ENCODE results near the gene HRC. TPM values are rescaled to one million over a fixed set of nuclear protein-coding genes. Genes with fewer than 3 reads are reported as not detected.

Gene HRC
- total RNA-seq, 4 donors from 2014 or later = 0.83 to 11.1 (median 4.1) TPM

- no peaks in the 10 kb centered on the region for H3K27me3 ChIP-seq
- DNase-seq (ENCODE audit: extremely low spot score) = no peak
- H3K4me1 ChIP-seq = peaks cover 31 to 56% (median 53%) of the 10 kb centered on the region in 4 donors
- H3K27ac ChIP-seq (replicated peaks in 1 of 4) = peak overlapping the region in 2 of 4 donors; percentile 18 to 50
- TF ChIP-seq CTCF (IDR thresholded peaks at IDR 0.05) = peak; percentile 90 to 95 (median 92)
- peak in 1 of 2 donors; percentile 29 for TF ChIP-seq POLR2AphosphoS5 (IDR thresholded peaks at IDR 0.05)
- TF ChIP-seq EP300 (IDR thresholded peaks at IDR 0.05) = no peak
- 8% methylated on average over 30 of the region's 30 CpGs for WGBS
- intact Hi-C loops (cut with DNase I) = loop anchor here (5.0 kb wide), 2 partner anchors 33 to 48 kb away; partner anchors contain the start of gene LIN7B
- no peaks in the 10 kb centered on the region for H3K9me3 ChIP-seq
- peak overlapping the region; percentile 21 to 54 (median 37) for H3K4me3 ChIP-seq
- H3K36me3 ChIP-seq = no peaks in the 10 kb centered on the region
These were observed 9.4 kb downstream of the HRC start for GRCh38 chr19:49145573-49146407.

GRCh38 chr19:49142866-49143335 is 12.3 kb downstream of the HRC start:
- Histone ChIP-seq H3K4me1 (peaks cover 21 to 33% (median 30%) of the 10 kb centered on the region in 4 donors), H3K36me3 (no peaks in the 10 kb centered on the region), H3K4me3 (peak overlapping the region; percentile 50 to 68 (median 57)), H3K27me3 (no peaks in the 10 kb centered on the region), H3K27ac (replicated peaks in 1 of 4) (peak overlapping the region in 2 of 4 donors; percentile 18 to 58), H3K9me3 (no peaks in the 10 kb centered on the region)
- no peak for DNase-seq (ENCODE audit: extremely low spot score)
- TF ChIP-seq POLR2A (IDR thresholded peaks at IDR 0.05; ENCODE audit: low read depth) (no peak), POLR2AphosphoS5 (IDR thresholded peaks at IDR 0.05) (peak; percentile 83 to 84)
- 3% methylated on average over 21 of the region's 21 CpGs for WGBS
- intact Hi-C loops (cut with DNase I) = no loop called here

- TF ChIP-seq CTCF (IDR thresholded peaks at IDR 0.05) (no peak), POLR2A (IDR thresholded peaks at IDR 0.05; ENCODE audit: low read depth) (no peak), EP300 (IDR thresholded peaks at IDR 0.05) (no peak), POLR2AphosphoS5 (IDR thresholded peaks at IDR 0.05) (no peak)
- H3K36me3 ChIP-seq = no peaks in the 10 kb centered on the region
- DNase-seq (ENCODE audit: extremely low spot score) = no peak
- 81% methylated on average over 6 of the region's 6 CpGs for WGBS
- peaks cover 20 to 34% (median 30%) of the 10 kb centered on the region in 4 donors for H3K4me1 ChIP-seq
- intact Hi-C loops (cut with DNase I) = no loop called here
- H3K27me3 ChIP-seq = no peaks in the 10 kb centered on the region
- no peak overlapping the region for H3K4me3 ChIP-seq
- no peaks in the 10 kb centered on the region for H3K9me3 ChIP-seq
- H3K27ac ChIP-seq (replicated peaks in 1 of 4) = no peak overlapping the region
These were observed 13.8 kb downstream of the HRC start for GRCh38 chr19:49141352-49141751.

GRCh38 chr19:49140951-49141350 is 14.2 kb downstream of the HRC start:
- H3K27me3 ChIP-seq = no peaks in the 10 kb centered on the region
- no peak overlapping the region for H3K27ac ChIP-seq (replicated peaks in 1 of 4)
- H3K4me3 ChIP-seq = no peak overlapping the region
- TF ChIP-seq POLR2AphosphoS5 (IDR thresholded peaks at IDR 0.05) (no peak), CTCF (IDR thresholded peaks at IDR 0.05) (no peak), EP300 (IDR thresholded peaks at IDR 0.05) (no peak), POLR2A (IDR thresholded peaks at IDR 0.05; ENCODE audit: low read depth) (no peak)
- H3K36me3 ChIP-seq = no peaks in the 10 kb centered on the region
- WGBS = 88% methylated on average over 7 of the region's 7 CpGs
- intact Hi-C loops (cut with DNase I) = no loop called here
- no peak for DNase-seq (ENCODE audit: extremely low spot score)
- H3K4me1 ChIP-seq = peaks cover 18 to 34% (median 27%) of the 10 kb centered on the region in 4 donors
- H3K9me3 ChIP-seq = no peaks in the 10 kb centered on the region

- H3K27me3 ChIP-seq = no peaks in the 10 kb centered on the region
- TF ChIP-seq CTCF (IDR thresholded peaks at IDR 0.05) (no peak), POLR2AphosphoS5 (IDR thresholded peaks at IDR 0.05) (peak; percentile 18 to 49)
- H3K4me1 ChIP-seq = peaks cover 14 to 37% (median 26%) of the 10 kb centered on the region in 4 donors
- no peaks in the 10 kb centered on the region for H3K36me3 ChIP-seq
- H3K9me3 ChIP-seq = no peaks in the 10 kb centered on the region
- DNase-seq (ENCODE audit: extremely low spot score) = no peak
- intact Hi-C loops (cut with DNase I) = no loop called here
- peak overlapping the region; percentile 26 to 67 (median 58) for H3K27ac ChIP-seq (replicated peaks in 1 of 4)
- WGBS = 51% methylated on average over 7 of the region's 10 CpGs
- no peak overlapping the region for H3K4me3 ChIP-seq
These were observed 18.4 kb downstream of the HRC start for GRCh38 chr19:49136771-49137171.
